Fibroblast of villous mesenchyme (primary cell): ENCODE measurements around the gene DENND6B. TPM values are rescaled to one million over a fixed set of nuclear protein-coding genes. Genes with fewer than 3 reads are reported as not detected.

Experiments used
- DNase-seq: peaks from one replicate; pipeline ENCODE4 v3.0.0-alpha.2; 2010; ENCODE audit warnings: low read depth
- H3K4me3 ChIP-seq: 2 replicates; pipeline ENCODE4 v1.5.1; 2011; ENCODE audit warnings: low read depth, mild to moderate bottlenecking, low read length
- total RNA-seq: library from RNA; depleted of rRNA; stranded (reverse); fragments of >200 nt; gene quantifications from 2 replicates; pipeline ENCODE4 v1.2.3, GENCODE V29; 2012
- TF ChIP-seq, protein P1 (sequence below): IDR thresholded peaks from 2 replicates; pipeline ENCODE4 v1.5.1; 2012; ENCODE audit warnings: low read depth, mild to moderate bottlenecking, low read length; ENCODE audit not compliant: insufficient read depth

The DENND6B gene
- total RNA-seq, 1 donor, result 2.6 TPM

DNA sequence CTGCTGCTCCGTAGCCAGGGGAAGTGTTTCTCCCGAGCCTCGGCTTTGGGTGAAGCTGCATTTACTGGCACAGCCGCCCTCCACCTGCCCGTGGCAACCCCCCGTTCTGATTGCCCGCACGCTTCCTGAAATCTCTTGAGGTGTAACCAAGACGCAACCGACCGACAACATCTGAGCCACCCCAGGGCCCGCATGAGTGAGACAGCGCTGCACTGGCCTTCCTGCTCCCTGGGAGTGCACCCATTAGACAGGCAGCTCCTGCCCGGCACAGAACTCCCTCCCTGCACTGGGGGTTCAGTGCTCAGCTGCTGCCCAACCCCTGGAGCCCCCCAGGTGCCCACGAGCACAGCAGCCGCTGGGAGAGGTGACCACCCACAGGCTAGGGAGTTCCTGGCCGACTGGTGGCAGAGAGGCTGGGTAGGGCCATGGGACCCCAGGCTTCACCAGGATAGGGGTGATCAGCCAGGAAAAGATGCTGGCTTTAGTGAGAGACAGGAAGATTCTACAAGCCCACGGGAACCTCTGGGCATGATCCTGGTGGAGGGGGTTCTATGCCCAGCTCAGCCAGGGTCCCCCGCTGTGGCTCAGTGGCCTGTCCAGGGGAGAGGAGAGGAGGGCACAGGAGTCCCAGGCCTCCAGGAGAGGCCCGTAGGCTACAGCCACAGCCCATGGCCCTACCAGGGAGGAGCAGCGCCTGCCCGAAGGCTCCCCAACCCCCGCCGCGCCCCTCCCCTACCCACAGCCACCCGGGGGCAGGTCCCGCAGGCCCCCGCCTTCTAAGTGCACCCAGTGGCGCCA lies 34.0 kb downstream of the DENND6B start:
- H3K4me3 ChIP-seq, result peak overlapping the region; percentile 36
- TF ChIP-seq, protein P1, sequence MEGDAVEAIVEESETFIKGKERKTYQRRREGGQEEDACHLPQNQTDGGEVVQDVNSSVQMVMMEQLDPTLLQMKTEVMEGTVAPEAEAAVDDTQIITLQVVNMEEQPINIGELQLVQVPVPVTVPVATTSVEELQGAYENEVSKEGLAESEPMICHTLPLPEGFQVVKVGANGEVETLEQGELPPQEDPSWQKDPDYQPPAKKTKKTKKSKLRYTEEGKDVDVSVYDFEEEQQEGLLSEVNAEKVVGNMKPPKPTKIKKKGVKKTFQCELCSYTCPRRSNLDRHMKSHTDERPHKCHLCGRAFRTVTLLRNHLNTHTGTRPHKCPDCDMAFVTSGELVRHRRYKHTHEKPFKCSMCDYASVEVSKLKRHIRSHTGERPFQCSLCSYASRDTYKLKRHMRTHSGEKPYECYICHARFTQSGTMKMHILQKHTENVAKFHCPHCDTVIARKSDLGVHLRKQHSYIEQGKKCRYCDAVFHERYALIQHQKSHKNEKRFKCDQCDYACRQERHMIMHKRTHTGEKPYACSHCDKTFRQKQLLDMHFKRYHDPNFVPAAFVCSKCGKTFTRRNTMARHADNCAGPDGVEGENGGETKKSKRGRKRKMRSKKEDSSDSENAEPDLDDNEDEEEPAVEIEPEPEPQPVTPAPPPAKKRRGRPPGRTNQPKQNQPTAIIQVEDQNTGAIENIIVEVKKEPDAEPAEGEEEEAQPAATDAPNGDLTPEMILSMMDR, result no peak
- DNase-seq, result no peak

DNA sequence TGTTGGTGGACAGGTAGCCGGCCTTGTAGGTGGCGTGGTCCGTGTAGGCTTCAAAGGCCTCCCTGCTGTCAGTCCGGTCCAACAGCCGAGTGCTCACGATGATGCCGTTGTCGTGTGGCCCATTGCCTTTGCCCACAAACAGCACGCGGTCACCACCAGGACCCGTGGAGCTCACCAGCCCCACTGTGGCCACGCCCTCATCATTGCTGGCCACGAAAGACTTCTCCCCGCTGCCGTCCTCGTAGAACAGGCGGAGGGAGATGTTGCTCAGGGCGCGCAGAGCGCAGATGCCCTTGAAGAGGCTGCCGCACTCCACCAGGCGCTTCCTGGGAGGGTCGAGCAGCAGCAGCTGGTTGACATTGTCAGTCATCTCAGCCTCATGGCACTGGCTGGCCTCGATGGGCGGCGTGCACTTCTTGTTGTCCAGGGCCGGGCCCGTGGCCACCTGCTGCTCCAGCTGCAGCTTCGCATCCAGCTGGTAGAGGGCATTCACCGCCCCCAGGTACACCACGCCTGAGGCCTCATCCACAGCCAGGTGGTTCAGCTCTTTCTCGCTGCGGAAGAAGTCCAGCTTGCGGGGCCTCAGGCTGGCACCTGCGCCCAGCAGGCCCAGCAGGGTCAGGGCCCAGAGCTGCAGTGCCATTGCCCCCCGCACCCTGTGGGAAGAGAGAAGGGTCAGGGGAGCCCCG lies 36.7 kb downstream of the DENND6B start:
- no peak for DNase-seq
- no peak overlapping the region for H3K4me3 ChIP-seq
- TF ChIP-seq, protein P1, result no peak

DNA sequence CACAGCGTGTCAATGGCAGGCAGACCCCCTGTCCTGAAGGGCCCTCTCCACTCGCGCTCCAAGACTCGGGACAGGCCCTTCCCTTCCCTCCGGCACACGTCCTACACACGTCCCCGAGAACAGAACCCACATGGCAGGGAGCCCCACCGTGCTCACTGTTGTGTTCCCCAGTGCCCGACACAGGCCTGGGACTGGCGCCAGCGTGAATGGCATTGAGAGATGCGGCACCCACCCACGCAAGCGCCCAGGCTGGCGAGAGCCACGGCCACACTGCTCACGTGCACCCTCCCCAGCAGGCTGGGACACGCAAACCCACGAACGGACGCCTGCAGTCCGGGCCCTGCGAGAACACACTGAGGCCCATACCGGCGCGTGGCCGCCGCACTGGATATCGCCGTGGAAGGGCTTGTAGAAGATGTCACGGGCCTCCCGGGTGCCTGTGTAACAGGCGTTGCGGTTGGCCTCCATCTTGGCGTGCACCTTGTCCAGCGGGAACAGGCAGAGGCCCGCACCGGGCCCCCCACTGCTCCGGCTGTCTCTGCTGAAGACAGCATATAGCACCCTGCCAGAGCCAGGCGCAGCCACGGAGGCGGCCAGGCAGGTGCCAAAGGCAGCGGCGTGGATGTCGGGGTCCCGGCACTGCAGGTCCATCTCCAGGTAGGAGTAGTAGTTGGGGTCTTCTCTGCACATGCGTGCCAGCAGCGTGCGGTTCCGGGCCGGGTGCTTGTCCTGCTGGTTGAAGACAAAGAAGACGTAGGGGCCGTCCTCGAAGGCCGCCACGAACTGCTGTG lies 37.5 kb downstream of the DENND6B start:
- no peak for DNase-seq
- no peak overlapping the region for H3K4me3 ChIP-seq
- TF ChIP-seq, protein P1, result no peak

DNA sequence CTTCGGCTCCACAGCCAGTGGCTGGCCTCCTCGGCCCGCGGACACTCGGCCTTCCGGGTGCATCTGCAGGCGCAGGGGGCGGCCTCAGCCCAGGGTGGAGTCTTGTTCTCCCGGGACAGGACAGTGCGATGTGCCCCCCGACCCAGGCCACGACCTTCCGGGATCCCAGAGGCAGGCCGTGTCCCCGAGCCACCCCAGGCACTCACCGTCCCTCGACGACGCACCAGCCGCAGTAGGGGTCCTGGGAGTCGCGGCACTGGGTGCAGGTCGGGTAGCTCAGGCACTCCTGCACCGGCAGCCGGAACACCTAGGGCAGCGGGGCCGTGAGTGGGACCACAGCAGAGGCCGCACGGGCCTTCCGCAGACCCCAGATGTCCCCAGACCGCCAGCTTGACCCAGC lies 39.1 kb downstream of the DENND6B start:
- no peak overlapping the region for H3K4me3 ChIP-seq
- no peak for DNase-seq
- TF ChIP-seq, protein P1, result no peak

DNA sequence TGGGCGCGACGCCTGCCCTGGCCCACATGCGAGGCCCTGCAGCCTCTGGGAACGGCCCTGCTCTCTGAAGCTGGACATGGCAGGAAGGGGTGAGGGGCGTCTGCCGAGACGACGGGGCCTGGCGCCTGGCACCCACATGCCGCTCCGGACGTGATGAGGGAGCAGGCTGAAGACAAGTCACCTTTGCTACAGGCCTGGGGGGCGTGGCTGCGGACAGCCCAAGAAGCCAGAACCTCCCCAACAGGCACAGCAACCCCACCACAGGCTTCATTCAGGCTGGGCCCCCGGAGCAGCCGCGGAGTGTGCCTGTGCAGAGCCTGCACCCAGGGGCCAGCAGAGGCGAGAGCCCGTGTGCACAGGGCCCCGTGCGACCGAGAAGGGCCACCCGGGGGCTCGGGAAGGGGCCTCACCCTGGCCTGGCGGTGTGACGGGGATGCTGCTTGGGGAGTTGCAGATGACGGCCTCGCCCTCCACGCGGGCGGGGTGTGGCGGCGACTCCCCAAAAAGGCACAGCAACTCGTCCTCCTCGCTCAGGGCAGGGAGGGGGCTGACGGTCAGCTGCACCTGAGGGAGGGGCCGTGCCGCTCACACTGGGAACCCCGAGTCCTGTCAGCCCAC lies 40.0 kb downstream of the DENND6B start:
- TF ChIP-seq, protein P1, result no peak
- DNase-seq, result no peak
- H3K4me3 ChIP-seq, result no peak overlapping the region

DNA sequence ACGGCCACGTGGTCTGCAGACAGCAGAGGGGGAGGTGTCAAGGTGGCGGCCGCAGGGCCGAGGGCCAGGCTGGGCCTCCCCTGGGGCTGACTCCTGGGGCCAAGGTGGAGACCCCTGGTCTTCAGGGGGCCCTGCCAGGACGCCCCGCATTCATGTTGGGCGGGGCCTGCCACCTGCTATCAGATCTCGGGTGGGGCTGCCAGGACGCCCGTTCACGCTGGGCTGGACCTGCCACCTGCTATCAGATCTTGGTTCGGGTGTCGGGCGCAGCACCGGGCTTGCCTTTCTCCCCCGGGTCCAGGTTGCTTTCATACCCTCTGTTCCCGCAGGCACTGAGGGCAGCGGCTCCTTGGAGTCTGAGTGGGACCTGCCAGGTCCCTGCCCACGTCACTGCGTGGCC lies 40.5 kb downstream of the DENND6B start:
- no peak overlapping the region for H3K4me3 ChIP-seq
- TF ChIP-seq, protein P1, result no peak
- DNase-seq, result no peak
